GM18861 (cell line): ENCODE results near the gene GLRA2.

Experiments
- ATAC-seq: cut with Tn5 transposase; IDR thresholded peaks from one replicate; pipeline ENCODE4 v1.9.1; 2021; ENCODE audit not compliant: unreplicated experiment

The GLRA2 gene

DNA sequence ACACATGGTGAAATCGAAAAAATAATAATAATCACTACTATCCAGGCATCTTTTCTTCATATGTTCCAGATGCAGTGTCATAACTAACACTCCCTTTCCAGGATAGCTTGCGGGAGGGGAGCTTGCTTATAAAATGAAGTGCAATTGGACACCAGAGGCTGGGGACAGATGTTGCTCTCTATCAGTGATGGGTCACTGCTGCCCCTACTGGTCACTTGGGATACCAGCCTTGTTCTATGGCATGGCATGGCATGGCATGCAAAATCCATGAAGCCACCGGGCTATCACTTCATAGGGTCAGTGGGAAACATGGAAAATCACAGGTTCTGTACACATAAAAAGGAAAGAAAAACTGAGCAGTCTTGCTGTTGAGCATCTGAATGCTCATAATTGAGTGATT lies 168.1 kb downstream of the GLRA2 start:
- ATAC-seq: peak; percentile 84

DNA sequence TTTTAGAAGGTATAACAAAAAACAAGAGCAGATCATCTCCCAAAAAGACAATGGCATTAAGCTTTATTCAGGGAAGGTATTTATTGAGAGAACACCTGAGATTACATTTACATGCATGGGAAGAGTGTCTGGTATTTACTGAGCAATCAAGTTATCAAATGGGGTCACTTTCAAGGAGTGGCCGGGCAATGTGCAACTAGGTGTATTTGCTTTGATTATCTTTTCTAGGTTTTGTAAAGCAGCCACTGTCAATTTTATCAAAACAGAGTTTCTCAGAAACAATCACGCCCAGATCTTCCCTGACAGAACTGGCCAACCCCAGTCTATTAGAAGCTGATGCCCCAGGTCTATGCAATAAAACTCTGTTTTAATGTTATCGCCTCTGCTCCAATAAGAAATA lies 169.5 kb downstream of the GLRA2 start:
- no peak for ATAC-seq

DNA sequence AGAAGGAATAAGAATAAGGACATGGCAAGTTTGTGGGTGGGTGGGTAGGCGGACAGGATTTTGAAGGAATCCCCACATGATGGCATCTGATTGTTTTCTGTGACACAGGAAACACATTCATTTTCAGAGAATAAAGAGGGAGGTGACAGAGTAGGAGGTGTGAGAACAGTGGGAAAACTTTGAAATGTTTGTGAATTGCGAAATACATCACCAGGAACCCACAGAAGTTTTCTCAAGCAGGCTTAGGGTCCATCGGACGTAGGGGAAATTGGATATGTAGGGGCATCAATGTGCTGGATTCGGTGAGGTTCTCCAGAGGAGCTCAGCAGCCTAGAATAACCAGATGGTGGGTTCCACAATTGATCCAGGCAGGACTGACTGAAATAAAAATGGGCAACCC lies 171.6 kb downstream of the GLRA2 start:
- no peak for ATAC-seq

DNA sequence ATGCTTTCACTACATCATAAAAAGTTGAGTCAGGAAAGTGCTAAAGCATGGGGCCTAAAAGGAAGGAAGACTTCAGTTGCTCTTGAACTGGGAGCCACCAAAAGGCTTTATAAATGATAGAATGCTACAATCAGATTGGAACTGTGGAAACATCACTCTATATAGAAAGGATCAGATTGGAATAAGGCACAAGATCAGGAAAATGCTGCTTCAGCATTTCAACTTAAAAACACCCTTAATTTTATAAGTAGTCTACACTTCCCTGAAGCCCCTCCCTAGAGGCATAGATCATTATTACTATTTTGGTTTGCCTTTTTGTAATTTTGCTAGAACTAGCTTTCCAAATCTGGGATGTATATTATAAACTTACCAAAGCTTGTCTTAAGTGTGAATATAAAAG lies 172.8 kb downstream of the GLRA2 start:
- ATAC-seq: no peak

DNA sequence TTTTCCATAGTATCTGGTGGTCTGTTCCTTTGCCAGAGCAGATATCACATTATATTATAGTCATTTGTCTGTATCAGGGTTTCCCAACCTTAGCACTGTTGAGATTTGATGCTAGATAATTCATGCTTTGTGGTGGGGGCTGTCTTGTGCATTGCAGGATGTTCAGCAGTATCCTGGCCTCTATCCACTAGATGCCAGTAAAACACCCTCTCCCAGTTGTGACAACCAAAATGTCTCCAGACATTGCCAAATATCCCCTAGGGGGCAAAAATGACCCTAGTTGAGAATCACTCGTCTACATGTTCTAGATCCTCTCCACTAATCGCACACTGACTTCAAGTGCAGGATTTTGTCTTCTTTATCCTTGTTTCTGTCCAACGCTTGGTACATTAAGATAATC lies 182.8 kb downstream of the GLRA2 start:
- ATAC-seq: no peak

DNA sequence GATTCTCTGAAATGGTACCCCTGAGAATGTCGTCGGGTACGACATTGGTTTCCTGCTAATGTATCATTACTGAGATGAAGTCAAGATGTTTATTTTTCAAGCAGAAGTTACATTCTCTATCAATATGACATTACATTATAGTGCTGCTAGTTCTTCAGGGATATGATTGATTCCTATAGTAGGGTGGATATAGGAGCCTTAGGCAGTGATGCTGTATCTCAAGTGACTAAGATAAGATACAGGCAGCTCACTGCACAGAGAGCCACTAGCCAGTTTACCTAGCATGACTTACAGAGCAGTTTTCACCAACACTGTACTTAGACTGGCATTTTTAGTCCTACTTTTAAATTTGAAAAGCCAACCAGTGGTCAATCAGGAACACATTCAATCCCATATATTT lies 188.6 kb downstream of the GLRA2 start:
- ATAC-seq: no peak

DNA sequence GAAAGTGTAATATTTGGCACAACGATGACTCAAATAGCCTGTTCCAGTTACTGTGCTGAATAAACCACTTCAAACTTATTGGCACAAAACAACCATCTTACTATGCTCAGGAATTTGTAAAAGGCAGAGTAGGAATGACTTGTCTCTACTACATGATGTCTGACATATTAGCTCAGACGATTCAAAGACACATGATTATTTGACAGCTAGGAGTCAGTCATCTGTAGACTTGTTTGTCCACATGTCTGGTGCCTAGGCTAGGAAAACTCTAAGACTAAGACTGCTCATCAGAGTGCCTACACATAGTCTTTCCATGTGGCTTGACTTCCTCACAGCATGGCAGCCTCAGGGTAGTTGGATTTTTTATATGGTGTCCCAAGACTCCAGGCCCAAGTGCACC lies 189.1 kb downstream of the GLRA2 start:
- no peak for ATAC-seq

DNA sequence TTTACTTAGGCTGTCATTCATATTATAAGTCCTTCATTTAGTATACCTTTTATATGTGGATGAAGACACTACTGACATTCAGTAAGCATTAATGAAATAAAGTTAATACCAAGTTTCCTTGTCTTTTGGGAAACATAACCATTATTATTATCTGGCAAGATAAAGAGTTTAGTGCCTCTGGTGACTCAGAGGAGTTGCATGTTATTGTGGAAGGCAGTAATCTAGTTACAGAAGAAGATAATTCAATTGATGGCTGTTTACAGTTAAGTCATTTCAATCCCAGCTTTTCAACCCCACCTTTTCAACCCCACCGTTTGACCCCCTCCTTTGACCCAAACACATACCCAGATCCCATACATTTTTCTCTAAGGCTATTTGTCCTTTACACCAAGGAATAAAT lies 199.7 kb downstream of the GLRA2 start:
- no peak for ATAC-seq

DNA sequence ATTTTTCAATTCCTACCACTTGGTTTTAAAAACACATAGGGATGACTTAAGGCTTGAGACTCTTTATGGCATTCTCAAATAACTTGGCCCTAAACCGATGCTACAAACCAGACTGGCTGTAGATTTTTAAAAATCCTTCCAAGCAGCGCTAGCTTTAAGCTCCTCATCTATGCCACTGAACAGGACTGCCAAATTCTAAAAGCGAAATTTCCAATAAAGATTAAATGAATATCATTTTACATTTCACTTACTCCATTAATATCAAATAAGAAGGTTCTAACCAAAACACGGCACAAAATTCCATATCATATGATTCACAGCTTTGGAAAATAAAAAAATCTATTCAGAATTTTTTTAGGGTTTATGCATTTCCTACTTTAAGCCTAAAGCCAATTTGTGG lies 209.3 kb downstream of the GLRA2 start:
- ATAC-seq: no peak

DNA sequence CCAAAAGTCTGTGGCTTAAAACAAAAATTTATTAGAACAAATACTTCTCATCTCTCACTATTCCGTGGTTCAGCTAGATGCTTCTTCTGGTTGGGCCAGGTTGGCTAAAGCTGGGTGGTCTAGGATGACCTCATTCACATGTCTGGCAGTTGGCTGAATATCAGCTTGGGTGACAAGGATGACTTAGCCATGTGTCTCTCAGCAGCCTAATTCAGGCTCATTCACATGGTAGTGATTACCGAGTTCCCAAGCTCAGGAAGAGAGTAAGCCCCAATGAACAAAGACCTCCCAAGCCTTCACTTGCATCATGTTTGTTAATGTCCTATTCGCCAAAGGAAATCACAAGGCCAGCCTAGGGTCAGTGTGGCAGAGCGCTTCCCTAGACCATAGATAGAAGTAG lies 224.1 kb downstream of the GLRA2 start:
- no peak for ATAC-seq

DNA sequence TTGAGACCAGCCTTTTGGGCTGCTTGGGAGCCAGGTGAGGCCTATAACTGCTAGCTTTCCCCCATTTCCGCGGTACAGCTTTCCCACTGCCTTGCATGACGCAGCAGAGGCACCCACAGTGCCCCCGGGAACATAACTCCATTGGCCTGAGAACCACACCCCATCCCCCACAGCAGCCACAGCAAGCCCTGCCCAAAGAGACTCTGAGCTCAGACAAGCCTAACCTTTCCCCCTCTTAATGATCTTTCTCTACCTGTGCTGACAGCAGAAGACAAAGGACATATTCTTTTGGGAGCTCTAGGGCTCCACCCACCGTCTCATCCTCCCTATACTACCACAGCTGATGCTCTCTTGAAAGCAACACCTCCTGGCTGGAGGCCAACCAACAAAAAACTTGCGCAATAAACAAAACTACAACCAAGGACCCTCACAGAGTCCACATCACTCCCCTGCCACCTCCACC lies 228.7 kb downstream of the GLRA2 start:
- no peak for ATAC-seq

DNA sequence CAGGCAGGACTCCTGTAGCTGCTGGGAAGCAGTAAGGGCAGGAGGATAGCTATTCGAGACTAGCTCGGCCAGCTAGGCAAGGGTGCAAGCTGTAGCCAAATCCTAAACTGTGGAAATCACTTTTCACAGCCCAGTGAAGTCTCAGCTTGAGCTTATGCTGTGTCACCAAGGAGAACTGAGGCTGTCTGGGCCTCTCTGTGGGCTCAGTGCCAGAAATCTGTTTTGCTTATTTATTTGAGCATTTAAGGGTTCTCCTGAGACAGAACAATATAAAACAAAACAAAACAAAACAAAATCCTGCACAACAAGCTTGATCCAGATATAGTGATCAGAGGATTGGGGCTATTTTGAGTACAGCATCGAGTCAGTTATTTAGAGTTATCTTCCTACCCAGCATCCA lies 246.1 kb downstream of the GLRA2 start:
- ATAC-seq: no peak

DNA sequence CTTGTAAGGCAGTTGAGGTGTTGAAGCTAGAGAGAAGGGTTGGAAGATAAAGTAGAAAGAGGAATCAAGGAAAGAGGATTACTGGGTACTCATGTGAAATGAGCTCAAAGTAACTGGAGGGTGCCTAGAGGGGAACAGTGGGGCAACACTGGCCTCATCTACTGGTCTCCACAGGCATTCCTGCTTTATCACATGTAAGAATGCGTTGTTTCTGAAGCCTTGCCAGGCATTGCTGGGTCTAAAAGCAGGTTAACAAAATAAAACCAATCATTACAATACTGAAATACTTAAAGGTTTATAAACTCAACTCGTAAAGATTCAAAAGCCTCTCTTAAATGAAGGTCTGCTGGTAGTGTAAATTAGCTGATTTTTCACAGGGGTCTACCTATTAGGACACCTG lies 247.6 kb downstream of the GLRA2 start:
- no peak for ATAC-seq

DNA sequence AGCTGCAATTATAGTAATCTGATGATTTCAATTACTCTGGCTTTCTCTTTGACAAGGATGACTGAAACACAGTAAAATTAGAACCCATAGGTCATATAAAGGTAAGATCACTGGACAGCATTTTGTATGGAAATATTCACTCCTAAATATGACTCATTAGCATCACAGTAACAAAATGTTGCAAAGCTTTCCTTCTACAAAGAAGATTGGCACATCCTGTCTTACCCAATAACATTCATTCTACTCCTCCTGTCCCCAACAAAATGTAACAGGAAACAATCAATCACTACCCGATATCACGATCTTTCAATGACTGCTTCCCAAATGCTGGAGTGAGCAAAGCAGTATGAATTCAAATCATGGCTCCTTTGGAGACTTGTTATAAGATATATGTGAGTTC lies 248.2 kb downstream of the GLRA2 start:
- no peak for ATAC-seq

DNA sequence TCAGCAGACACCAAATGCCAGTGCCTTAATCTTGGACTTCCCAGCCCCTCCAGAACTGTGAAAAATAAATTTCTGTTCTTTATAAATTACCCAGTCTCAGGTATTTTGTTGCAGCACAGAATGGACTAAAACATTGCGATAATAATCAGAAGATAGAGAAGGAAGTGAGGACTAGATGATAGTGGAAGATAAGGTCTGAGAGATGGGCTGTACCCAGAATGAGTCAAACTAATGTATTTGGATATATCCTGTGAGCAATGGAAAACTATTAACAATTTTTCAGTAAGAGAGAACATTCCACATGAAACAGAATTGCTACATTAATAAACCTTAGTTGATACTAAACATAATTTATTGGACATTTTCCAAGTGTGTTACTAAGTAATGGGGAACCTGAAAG lies 250.2 kb downstream of the GLRA2 start:
- ATAC-seq: no peak
